SW480 (cell line): Measurements from ENCODE around the gene ESF1.
"Not testable (repeated sequence)": the region's sequence is repeated elsewhere in the genome, so short reads cannot be mapped to it uniquely, and the experiment has no call there.

ENCODE experiments used
- DNase-seq: peaks from one replicate; pipeline ENCODE4 v3.0.0-alpha.2; 2016; ENCODE audit warnings: low spot score

The ESF1 gene

DNA sequence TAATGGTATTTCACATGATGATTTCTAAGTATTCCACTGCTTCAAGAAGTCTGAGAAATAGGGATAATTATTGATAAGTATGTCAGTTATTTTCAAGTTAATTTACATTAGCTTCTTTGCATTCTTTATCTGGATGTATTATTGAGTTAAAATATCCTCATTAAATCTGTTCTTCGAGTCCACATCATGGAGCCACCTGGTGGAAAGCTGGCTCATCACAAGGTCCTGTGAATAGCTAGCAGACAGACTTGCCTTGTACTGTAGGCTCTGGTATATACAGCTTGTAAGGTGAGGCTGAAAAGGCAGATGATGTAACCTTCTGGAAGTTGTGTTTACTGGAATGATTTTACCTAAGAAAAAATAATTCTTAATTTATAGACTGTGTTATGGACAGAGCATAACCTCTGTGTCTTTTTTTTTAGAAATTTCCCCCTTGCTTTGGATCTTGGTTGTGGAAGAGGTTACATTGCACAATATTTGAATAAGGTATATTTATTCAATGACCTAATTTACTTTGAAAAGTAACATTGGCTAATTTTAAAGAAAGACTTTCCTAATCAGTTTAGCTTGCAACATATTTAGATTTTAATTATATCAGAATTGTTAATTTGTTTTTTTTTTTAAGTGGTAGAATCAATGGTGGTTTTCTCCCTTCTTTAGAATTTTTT is 3.6 kb upstream of the ESF1 start:
- peak; percentile 71 for DNase-seq

DNA sequence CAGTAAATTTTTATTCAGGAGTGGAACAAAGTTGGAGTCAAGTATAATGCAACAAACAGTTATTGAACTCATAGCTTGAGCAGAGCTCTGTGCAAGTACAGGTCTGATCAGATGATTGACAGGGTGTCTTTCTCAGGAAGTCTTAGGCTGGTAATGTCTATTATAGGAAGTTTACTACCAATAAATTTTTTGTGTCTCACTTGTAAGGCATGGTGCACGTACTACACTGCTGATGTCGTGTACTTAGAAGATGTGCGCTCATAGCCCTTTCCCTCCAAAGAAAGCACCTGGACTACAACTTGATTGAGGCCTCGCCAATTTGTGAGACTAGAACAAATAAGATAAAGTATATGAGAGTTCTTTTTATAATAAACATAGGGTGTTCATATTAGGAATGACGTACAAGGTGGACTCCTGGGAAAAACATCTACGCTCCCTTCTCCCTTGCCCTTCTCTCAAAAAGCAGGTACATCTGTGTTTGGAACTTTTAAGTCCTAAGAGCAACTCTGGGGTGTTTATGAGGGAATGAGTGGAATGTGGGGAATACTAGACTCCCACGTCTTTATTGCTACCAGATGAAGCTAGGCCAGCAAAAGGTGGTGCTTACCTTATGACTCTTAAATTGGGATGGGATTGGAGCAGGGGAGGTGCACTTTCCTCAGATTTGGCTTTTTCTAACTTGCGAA is 1.6 kb upstream of the ESF1 start:
- DNase-seq, result no peak

GRCh38 chr20:13784271-13784892 is 337 bp downstream of the ESF1 start:
- no peak for DNase-seq

GRCh38 chr20:13783528-13783927 is 1.2 kb downstream of the ESF1 start:
- DNase-seq, result no peak

GRCh38 chr20:13778827-13779226 is 5.9 kb downstream of the ESF1 start:
- no peak for DNase-seq

- DNase-seq, result no peak
Measured at GRCh38 chr20:13777171-13777601, 7.5 kb downstream of the ESF1 start.

DNA sequence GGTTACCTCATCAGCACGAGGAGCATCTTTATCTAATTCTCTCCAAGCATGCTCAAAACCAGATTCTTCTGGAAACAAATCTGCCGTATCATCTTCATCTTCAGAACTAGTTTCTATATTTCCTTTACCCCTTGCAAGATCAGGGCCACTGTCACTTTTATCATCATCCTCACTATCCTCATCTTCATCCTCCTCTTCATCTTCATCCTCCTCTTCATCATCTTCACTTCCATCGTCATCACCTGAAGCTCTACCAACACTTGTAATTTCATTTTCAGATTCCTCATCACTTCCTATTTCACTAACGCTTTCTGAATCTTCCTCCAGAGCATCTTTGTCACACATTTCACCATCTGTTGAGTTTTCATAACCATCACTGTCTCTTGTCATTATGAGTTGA is 8.9 kb downstream of the ESF1 start:
- DNase-seq, result no peak

DNA sequence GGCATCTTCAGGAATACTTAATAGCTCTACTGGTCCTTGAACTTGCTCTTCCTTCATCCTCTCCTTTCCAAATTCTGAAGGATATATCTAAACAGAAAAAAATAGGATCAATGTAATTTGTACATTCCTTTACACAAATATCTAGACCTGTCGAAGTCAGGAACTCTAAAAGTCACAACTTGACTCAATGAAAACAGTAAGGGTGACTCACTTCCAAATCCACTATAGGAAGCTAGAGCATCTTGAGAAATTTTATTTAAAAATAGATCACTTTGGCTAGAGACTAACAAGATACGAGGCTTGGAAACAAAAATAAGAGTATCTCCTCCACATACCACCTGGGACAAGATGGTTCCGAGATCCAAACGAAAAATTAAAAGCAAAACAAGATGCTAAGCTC is 12.2 kb downstream of the ESF1 start:
- no peak for DNase-seq

DNA sequence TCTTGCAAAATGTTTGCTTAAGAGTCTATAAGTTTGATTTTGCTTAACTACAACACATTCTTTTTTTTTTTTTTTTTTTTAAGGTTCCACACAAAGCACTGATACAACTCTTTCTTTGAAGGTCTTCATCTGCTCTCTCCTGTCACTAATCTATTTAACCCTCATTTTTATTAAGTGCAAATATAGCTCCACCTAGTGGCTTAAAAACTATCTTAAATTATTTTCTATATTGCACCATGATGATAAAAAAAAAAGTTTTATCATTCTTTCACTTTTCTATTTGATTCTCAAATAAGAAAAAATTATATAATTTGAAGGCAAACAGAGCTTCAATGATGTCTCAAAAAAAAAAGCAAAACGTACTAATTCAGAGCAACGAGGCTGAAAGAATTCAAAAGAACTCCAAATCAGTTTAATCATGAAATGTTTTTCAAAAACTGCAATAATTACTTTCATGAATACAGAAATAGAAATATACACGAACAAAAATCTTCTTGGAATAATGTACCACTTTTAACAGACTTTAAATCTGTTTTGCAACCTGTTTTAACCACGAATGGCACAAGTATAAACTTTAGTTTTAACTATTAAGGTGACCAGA is 12.8 kb downstream of the ESF1 start:
- DNase-seq, result peak; percentile 66

GRCh38 chr20:13770141-13770540 is 14.6 kb downstream of the ESF1 start:
- DNase-seq, result no peak

GRCh38 chr20:13765868-13766416 is 18.8 kb downstream of the ESF1 start:
- DNase-seq, result no peak

- no peak for DNase-seq
Measured at GRCh38 chr20:13765299-13765698, 19.4 kb downstream of the ESF1 start.

- not testable (repeated sequence) for DNase-seq
Measured at GRCh38 chr20:13760451-13760946, 24.2 kb downstream of the ESF1 start.

- no peak for DNase-seq
Measured at GRCh38 chr20:13758884-13759283, 25.8 kb downstream of the ESF1 start.

- DNase-seq, result no peak
Measured at GRCh38 chr20:13756551-13756950, 28.2 kb downstream of the ESF1 start.

DNA sequence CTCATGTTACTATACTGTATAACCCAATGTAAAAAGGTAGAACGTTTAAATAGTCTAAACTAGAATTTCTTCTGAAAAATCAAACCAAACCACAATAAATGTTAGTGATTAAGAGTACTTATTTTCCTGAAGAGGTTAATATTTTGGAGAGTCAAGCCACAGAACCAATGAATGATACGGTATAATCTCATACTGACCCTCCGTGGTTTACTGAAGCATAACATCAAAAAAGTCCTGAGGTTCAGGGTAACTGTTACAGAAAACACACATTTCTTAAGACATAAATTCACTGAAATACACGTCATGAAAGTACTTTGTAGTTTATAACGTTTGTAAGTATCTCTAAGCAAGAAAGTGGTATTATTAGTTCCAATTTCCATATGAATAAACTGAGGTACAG is 28.9 kb downstream of the ESF1 start:
- no peak for DNase-seq

GRCh38 chr20:13753436-13754036 is 31.2 kb downstream of the ESF1 start:
- no peak for DNase-seq

DNA sequence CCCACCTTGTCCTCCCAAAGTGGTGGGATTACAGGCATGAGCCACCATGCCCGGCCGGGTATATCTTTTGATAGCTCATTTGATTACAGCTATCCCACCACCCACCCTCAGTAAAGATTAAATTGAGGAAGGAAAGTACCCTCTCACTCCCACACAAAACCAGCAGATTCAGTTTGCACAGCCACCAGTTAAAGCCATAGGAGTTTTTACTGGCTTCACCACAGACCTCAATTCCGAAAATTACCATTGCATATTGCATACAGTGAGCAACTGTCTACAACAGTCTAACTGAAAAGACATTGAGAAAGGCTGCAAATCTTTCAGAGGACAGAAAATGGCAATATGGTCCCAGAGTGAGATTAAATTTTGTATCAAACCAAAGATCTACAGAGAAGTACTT is 34.9 kb downstream of the ESF1 start:
- no peak for DNase-seq

DNA sequence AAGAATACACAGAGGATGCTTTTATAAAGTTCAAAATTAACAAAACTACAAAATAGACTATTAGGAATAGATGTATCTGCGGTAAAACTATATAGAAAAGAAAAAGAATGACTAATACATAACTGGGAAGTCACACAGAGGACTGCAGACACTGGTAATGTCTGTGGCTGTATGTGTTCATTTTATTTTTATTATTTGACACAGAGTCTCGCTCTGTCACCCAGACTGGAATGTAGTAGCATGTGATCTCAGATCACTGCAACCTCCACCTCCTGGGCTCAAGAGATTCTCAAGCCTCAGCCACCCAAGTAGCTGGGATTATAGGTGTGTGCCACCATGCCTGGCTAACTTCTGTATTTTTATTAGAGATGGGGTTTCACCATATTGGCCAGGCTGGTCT is 38.9 kb downstream of the ESF1 start:
- DNase-seq, result no peak

DNA sequence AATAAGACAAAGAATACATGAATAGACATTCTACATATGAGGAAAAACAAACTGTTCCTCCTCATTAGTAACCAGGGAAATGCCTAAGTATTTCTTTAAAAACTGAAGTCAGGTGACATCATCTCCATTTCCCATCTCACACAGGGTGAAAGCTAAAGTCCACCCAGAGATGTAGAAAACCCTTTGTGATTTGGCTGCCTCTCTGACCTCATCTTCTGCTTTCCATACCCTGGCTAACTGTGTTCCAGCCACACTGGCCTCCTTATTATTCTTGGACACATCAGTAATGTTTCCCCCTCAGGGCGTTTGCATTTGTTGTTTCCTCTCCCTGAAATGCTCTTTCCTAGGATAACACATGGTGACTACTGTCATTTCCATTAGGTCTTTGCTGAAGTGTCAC is 40.4 kb downstream of the ESF1 start:
- no peak for DNase-seq

DNA sequence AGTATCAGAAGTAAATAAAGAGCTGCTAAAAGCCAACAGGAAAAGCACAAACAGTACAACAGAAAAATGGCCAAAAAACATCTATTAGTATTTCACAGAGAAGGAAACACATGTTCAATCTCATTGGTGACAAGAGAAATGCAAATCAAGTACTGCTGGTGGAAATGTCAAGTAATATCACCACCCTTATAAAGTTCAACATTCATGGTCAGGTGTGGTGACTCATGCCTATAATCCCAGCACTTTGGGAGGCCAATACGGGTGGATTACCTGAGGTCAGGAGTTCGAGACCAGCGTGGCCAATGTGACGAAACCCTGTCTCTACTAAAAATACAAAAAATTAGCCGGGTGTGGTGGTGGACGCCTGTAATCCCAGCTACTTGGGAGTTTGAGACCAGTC is 42.8 kb downstream of the ESF1 start:
- DNase-seq, result no peak
